Subcutaneous adipose tissue (tissue), 4 donors: ENCODE results near the gene GTPBP2. TPM values are rescaled to one million over a fixed set of nuclear protein-coding genes. Genes with fewer than 3 reads are reported as not detected.

ENCODE experiments used
- total RNA-seq, 4 donors: library from RNA; depleted of rRNA; stranded (reverse); fragments of >200 nt; gene quantifications; one replicate each; pipeline ENCODE4 v1.1.0, GENCODE V29; 2016
- TF ChIP-seq, protein P1 (sequence below): fragments of 450-650 bp; IDR thresholded peaks from one replicate; pipeline ENCODE4 v1.5.1; 2016; ENCODE audit warnings: low read depth, mild to moderate bottlenecking, control low read depth, antibody characterized with exemption, moderate library complexity

GTPBP2 gene
- total RNA-seq, 4 donors from 2014 or later = 36.4 to 54.6 (median 46.0) TPM

GRCh38 chr6:43667245-43668150 is 38.4 kb upstream of the GTPBP2 start:
- TF ChIP-seq, protein P1, sequence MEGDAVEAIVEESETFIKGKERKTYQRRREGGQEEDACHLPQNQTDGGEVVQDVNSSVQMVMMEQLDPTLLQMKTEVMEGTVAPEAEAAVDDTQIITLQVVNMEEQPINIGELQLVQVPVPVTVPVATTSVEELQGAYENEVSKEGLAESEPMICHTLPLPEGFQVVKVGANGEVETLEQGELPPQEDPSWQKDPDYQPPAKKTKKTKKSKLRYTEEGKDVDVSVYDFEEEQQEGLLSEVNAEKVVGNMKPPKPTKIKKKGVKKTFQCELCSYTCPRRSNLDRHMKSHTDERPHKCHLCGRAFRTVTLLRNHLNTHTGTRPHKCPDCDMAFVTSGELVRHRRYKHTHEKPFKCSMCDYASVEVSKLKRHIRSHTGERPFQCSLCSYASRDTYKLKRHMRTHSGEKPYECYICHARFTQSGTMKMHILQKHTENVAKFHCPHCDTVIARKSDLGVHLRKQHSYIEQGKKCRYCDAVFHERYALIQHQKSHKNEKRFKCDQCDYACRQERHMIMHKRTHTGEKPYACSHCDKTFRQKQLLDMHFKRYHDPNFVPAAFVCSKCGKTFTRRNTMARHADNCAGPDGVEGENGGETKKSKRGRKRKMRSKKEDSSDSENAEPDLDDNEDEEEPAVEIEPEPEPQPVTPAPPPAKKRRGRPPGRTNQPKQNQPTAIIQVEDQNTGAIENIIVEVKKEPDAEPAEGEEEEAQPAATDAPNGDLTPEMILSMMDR = no peak

- TF ChIP-seq, protein P1 = no peak
Observed at GRCh38 chr6:43666196-43666920, 37.3 kb upstream of the GTPBP2 start.

GRCh38 chr6:43665376-43665775 is 36.3 kb upstream of the GTPBP2 start:
- TF ChIP-seq, protein P1 = no peak

- TF ChIP-seq, protein P1 = no peak
Observed at GRCh38 chr6:43658161-43658560, 29.1 kb upstream of the GTPBP2 start.

DNA sequence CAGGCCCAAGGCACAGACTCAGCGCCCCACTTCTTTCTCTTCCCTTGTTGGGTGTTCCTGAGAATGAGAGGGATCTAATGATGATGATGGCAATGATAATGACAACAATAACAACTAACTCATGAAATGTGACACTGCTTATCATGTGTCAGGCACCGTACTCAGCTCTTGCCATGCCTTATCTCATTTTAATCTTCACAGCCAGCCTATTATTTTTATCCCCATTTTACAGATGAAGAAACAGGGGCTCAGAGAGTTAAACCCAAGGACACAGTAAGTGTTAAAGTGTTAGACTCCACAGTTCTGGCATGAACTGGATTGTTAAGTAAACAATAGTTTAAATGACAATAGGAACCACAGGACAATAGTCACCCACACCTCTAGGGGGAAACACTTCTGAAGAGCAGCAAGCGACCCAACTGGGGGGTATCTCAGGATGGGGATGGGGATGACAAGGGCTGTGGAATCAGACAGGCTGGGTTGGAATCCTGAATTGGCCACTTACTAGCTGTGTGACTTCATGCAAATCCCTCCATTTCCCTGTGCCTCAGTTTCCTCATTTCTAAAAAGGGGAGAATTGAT is 28.2 kb upstream of the GTPBP2 start:
- TF ChIP-seq, protein P1 = no peak

GRCh38 chr6:43648248-43648647 is 19.2 kb upstream of the GTPBP2 start:
- TF ChIP-seq, protein P1 = no peak

DNA sequence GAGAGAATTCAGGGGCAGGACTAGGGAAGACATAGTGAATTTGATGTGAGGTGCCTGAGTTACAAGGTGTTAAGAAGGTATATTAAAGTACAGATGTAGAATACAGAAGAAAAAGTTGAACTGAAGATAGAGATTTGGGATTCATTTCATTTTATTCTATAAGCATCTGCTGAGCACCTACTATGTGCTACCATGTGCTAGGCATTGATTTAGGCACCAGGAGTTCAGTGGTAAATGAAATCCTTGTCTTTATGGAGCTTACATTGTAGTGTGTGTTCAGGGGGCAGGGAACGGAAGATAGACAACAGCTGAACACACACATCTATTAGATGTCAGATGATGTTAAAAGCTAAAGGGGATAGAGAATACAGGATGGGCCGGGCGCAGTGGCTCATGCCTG is 18.5 kb upstream of the GTPBP2 start:
- TF ChIP-seq, protein P1 = no peak
